ENCODE measurements around the gene PNPLA7. TPM values are rescaled to one million over a fixed set of nuclear protein-coding genes. Genes with fewer than 3 reads are reported as not detected.
"Not testable (repeated sequence)": the region's sequence is repeated elsewhere in the genome, so short reads cannot be mapped to it uniquely, and the experiment has no call there.

Gene PNPLA7
- 10 to 100 TPM; 16.0 to 95.4 (median 24.9) TPM for total RNA-seq

DNA sequence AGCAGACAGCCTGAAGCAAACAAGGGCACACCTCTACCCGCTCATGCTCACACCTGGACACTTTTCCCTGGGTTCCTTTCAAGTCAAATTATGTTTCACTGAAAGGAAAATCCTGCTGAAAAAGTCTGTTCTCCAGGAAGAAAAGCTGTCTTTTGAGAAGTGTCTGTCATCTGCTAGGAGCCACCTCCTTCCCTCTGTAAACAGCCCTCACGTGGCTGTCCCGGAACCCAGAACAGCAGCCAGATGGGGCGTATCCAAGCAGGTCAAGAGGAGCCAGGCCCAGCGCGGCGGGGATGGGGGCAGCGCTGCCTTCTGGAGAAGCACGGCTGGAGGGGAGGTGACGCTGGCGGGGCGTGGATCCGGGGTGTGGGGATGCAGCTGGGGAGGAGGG, at the start of gene PNPLA7:
PNPLA7 (minus strand) TSS at position 172 of the 391 bp plus-strand sequence. CDS start 205 bp downstream, outside the sequence.
- TF ChIP-seq EP300 (IDR thresholded peaks at IDR 0.05; ENCODE audit: low read depth): no peak
- peak; percentile 82 to 90 (median 88) for TF ChIP-seq POLR2AphosphoS5 (IDR thresholded peaks at IDR 0.05)
- TF ChIP-seq POLR2A (IDR thresholded peaks at IDR 0.05): peak; percentile 76
- intact Hi-C loops (cut with DNase I; ENCODE audit: low total_unique reads) (no loop called here), in situ Hi-C loops (cut with MboI; ENCODE audit: low pct_ligation_motif_present in 1 of 4, low pct_unique_long_range_greater_than_20kb in 1 of 4, low sequenced_read_pairs in 3 of 4) (no loop called here)
- H3K4me1 ChIP-seq: peaks cover 12 to 27% (median 23%) of the 10 kb centered on the region in 4 donors
- H3K36me3 ChIP-seq: no peaks in the 10 kb centered on the region
- 0 to 7% methylated on average over 3 to 5 of the region's 13 CpGs for WGBS, 2 donors (ENCODE audit: low coverage in 1 of 2)
- H3K27ac ChIP-seq: peak within 1 kb of the TSS; percentile 91 to 98 (median 95)
- no peaks in the 10 kb centered on the region for H3K9me3 ChIP-seq
- peak within 1 kb of the TSS; percentile 40 to 96 (median 66) for H3K4me3 ChIP-seq
- DNase-seq: peak; percentile 92
- no peaks in the 10 kb centered on the region for H3K27me3 ChIP-seq

DNA sequence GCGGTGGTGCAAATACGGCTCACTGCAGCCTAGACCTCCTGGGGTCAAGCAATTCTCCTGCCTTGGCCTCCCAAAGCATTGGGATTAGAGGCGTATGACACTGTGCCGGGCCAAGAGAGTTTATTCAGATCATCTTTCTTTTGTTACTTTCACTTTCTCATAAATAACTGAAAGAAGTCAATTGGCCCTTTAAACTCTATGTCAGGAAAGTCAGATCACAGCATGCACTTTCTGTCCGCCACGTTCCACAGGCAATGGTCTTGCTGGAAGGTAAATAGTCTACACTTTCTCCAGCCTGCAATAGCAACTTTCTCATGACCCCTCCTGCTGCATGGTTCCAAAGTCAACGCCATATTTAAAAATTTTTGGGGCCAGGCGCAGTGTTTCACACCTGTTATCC, 48.7 kb upstream of the PNPLA7 start:
- WGBS, 2 donors (ENCODE audit: low coverage in 1 of 2): 74 to 78% methylated on average over 6 to 8 of the region's 8 CpGs
- H3K4me1 ChIP-seq: no peaks in the 10 kb centered on the region
- H3K36me3 ChIP-seq: no peaks in the 10 kb centered on the region
- H3K4me3 ChIP-seq: no peak overlapping the region
- no peak for DNase-seq
- H3K27ac ChIP-seq: no peak overlapping the region
- in situ Hi-C loops (cut with MboI; ENCODE audit: low pct_ligation_motif_present in 1 of 4, low pct_unique_long_range_greater_than_20kb in 1 of 4, low sequenced_read_pairs in 3 of 4) (no loop called here), intact Hi-C loops (cut with DNase I; ENCODE audit: low total_unique reads) (no loop called here)
- H3K9me3 ChIP-seq: no peaks in the 10 kb centered on the region
- TF ChIP-seq POLR2AphosphoS5 (IDR thresholded peaks at IDR 0.05): no peak
- no peak for TF ChIP-seq EP300 (IDR thresholded peaks at IDR 0.05; ENCODE audit: low read depth)
- TF ChIP-seq, protein P1, sequence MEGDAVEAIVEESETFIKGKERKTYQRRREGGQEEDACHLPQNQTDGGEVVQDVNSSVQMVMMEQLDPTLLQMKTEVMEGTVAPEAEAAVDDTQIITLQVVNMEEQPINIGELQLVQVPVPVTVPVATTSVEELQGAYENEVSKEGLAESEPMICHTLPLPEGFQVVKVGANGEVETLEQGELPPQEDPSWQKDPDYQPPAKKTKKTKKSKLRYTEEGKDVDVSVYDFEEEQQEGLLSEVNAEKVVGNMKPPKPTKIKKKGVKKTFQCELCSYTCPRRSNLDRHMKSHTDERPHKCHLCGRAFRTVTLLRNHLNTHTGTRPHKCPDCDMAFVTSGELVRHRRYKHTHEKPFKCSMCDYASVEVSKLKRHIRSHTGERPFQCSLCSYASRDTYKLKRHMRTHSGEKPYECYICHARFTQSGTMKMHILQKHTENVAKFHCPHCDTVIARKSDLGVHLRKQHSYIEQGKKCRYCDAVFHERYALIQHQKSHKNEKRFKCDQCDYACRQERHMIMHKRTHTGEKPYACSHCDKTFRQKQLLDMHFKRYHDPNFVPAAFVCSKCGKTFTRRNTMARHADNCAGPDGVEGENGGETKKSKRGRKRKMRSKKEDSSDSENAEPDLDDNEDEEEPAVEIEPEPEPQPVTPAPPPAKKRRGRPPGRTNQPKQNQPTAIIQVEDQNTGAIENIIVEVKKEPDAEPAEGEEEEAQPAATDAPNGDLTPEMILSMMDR (IDR thresholded peaks at IDR 0.05): no peak
- no peak for TF ChIP-seq POLR2A (IDR thresholded peaks at IDR 0.05)
- H3K27me3 ChIP-seq: no peaks in the 10 kb centered on the region

DNA sequence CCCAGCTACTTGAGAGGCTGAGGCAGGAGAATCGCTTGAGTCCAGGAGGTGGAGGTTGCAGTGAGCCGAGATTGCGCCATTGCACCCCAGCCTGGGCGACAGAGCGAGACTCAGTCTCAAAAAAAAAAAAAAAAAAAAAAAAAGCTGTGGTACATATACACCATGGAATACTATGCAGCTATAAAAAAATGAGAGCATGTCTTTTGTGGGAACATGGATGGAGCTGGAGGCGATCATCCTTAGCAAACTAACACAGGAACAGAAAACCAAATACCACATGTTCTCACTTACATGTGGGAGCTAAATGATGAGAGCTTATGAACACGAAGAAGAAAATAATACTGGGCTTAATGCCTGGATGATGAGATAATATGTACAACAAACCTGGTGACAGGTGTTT, 46.4 kb upstream of the PNPLA7 start:
- intact Hi-C loops (cut with DNase I; ENCODE audit: low total_unique reads): not testable (repeated sequence)

DNA sequence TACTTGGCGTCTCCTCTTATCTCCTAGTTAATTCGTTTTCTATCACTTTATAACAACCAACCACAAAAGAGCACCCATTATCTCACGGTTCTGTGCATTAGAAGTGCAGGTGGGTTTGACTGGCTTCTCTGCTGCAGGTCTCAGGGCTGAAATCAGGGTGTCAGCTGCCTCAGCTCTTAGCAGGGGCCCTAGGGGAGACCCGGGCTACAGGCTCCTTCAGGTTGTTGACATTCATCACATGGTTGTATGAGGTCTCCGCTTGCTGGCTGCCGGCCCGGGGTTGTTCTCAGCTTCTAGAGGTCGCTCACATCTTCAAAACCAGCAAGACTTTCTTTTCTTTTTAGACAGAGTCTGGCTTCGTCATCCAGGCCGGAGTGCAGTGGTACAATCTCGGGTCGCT, 43.0 kb upstream of the PNPLA7 start:
- in situ Hi-C loops (cut with MboI; ENCODE audit: low pct_ligation_motif_present in 1 of 4, low pct_unique_long_range_greater_than_20kb in 1 of 4, low sequenced_read_pairs in 3 of 4) (no loop called here), intact Hi-C loops (cut with DNase I; ENCODE audit: low total_unique reads) (no loop called here)
- no peak overlapping the region for H3K4me3 ChIP-seq
- 74 to 79% methylated on average over 4 to 12 of the region's 12 CpGs for WGBS, 2 donors (ENCODE audit: low coverage in 1 of 2)
- no peak overlapping the region for H3K27ac ChIP-seq
- TF ChIP-seq, protein P1 (IDR thresholded peaks at IDR 0.05): no peak
- TF ChIP-seq POLR2A (IDR thresholded peaks at IDR 0.05): no peak
- no peak for TF ChIP-seq EP300 (IDR thresholded peaks at IDR 0.05; ENCODE audit: low read depth)
- no peak for TF ChIP-seq POLR2AphosphoS5 (IDR thresholded peaks at IDR 0.05)
- H3K4me1 ChIP-seq: peaks cover 6 to 20% (median 17%) of the 10 kb centered on the region in 4 donors
- DNase-seq: no peak
- no peaks in the 10 kb centered on the region for H3K9me3 ChIP-seq
- H3K27me3 ChIP-seq: no peaks in the 10 kb centered on the region
- no peaks in the 10 kb centered on the region for H3K36me3 ChIP-seq

More for the DNA sequence above, 46.4 kb upstream of the PNPLA7 start:
- H3K27ac ChIP-seq; H3K4me3 ChIP-seq; DNase-seq; H3K9me3 ChIP-seq; H3K36me3 ChIP-seq; in situ Hi-C loops (cut with MboI; ENCODE audit: low pct_ligation_motif_present in 1 of 4, low pct_unique_long_range_greater_than_20kb in 1 of 4, low sequenced_read_pairs in 3 of 4); H3K27me3 ChIP-seq; H3K4me1 ChIP-seq: not testable (repeated sequence)
- 95 to 97% methylated on average over 3 to 7 of the region's 7 CpGs for WGBS, 2 donors (ENCODE audit: low coverage in 1 of 2)

DNA sequence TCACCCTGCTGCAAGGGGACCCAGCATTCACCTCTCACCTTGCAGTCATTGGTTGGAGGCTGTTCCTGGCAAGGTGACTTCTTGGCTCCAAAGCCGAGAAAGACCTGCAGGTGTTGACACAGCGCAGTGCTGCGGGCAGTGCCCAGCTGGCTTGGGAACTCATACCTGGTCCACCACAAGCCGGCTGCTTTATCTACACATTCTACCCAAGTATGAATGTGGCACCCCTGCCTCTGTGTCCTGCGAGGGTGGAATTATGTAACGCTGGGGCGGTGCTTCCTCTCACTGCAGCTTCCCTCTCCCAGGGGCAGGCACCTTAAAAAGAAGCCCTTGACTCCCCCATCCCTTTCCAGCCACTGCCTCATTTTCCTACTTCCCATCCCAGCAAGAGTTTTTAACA, 42.6 kb upstream of the PNPLA7 start:
- H3K4me3 ChIP-seq: no peak overlapping the region
- in situ Hi-C loops (cut with MboI; ENCODE audit: low pct_ligation_motif_present in 1 of 4, low pct_unique_long_range_greater_than_20kb in 1 of 4, low sequenced_read_pairs in 3 of 4) (no loop called here), intact Hi-C loops (cut with DNase I; ENCODE audit: low total_unique reads) (no loop called here)
- peaks cover 6 to 20% (median 17%) of the 10 kb centered on the region in 4 donors for H3K4me1 ChIP-seq
- H3K27ac ChIP-seq: no peak overlapping the region
- H3K36me3 ChIP-seq: no peaks in the 10 kb centered on the region
- no peak for DNase-seq
- H3K27me3 ChIP-seq: no peaks in the 10 kb centered on the region
- no peaks in the 10 kb centered on the region for H3K9me3 ChIP-seq
- TF ChIP-seq POLR2AphosphoS5 (IDR thresholded peaks at IDR 0.05): no peak
- TF ChIP-seq, protein P1 (IDR thresholded peaks at IDR 0.05): no peak
- no peak for TF ChIP-seq POLR2A (IDR thresholded peaks at IDR 0.05)
- WGBS, 2 donors (ENCODE audit: low coverage in 1 of 2): 75 to 95% methylated on average over 4 to 7 of the region's 7 CpGs

Data from transverse colon (tissue), 4 donors.